Sigmoid colon (tissue), 7 donors: Measurements from ENCODE around the gene ZXDC. TPM values are rescaled to one million over a fixed set of nuclear protein-coding genes. Genes with fewer than 3 reads are reported as not detected.

Experiments
- DNase-seq: peaks from one replicate; pipeline ENCODE4 v3.0.0-alpha.2; 2019
- H3K27ac ChIP-seq, 4 donors: fragments of 200-600 bp; sonication (generic); one replicate each; pipeline ENCODE4 v1.5.1; 2016 to 2019; ENCODE audit warnings: mild to moderate bottlenecking in 1 of 4
- H3K27me3 ChIP-seq, 3 donors: fragments of 200-600 bp; sonication (generic); one replicate each; pipeline ENCODE4 v1.5.1; 2019; ENCODE audit warnings: mild to moderate bottlenecking in 1 of 3
- H3K36me3 ChIP-seq, 4 donors: fragments of 200-600 bp; sonication (generic); one replicate each; pipeline ENCODE4 v1.5.1; 2016 to 2019
- H3K4me1 ChIP-seq, 4 donors: fragments of 200-600 bp; sonication (generic); one replicate each; pipeline ENCODE4 v1.5.1; 2017 to 2019
- H3K4me3 ChIP-seq, 4 donors: fragments of 200-600 bp; sonication (generic); one replicate each; pipeline ENCODE4 v1.5.1; 2017 to 2019; ENCODE audit warnings: mild to moderate bottlenecking in 2 of 4, moderate library complexity in 1 of 4
- H3K9me3 ChIP-seq, 4 donors: fragments of 200-600 bp in 3 of 4; sonication (generic) in 3 of 4; one replicate each; pipeline versions ENCODE4 v1.5.1 to v1.6.1; 2013 to 2019
- EP300 ChIP-seq, 4 donors: sonication (generic); formaldehyde crosslinking; IDR thresholded peaks; one replicate each; pipeline ENCODE4 v1.6.1; 2017; ENCODE audit warnings: antibody characterized with exemption in 4 of 4
- POLR2A ChIP-seq, 2 donors: fragments of 450-650 bp; IDR thresholded peaks; one replicate each; pipeline ENCODE4 v1.6.1; 2016; ENCODE audit warnings: antibody characterized with exemption in 2 of 2, mild to moderate bottlenecking in 2 of 2, moderate library complexity in 2 of 2
- POLR2AphosphoS5 ChIP-seq, 4 donors: sonication (generic); formaldehyde crosslinking; IDR thresholded peaks; one replicate each; pipeline ENCODE4 v1.6.1; 2017; ENCODE audit warnings: antibody characterized with exemption in 4 of 4
- WGBS, 2 donors: extraction: QIAGEN DNeasy Blood & Tissue Kit; methylation state at CpG; one replicate each; pipeline ENCODE4 v1.1.7; 2013; 5-methylcytosine and 5-hydroxymethylcytosine counted together
- intact Hi-C: fragments of 100-400 bp; cut with DNase I; formaldehyde crosslinking; loops from one replicate; pipeline ENCODE4 v1.15.1; 2023
- polyA plus RNA-seq, 3 donors: library from polyadenylated mRNA; stranded (reverse); fragments of 200-250 nt; gene quantifications; one replicate each; pipeline ENCODE4 v1.2.3, GENCODE V29; 2013
- total RNA-seq, 4 donors: library from RNA; depleted of rRNA; stranded (reverse); fragments of >200 nt; gene quantifications; one replicate each; pipeline ENCODE4 v1.1.0, GENCODE V29; 2016
- TF ChIP-seq, protein P1 (sequence below), 4 experiments: fragments of 450-650 bp in 3 of 4; fragments of 200-600 bp in 1 of 4; IDR thresholded peaks; one replicate each; pipeline ENCODE4 v1.5.1; 2016 to 2019; ENCODE audit warnings: antibody characterized with exemption in 4 of 4, mild to moderate bottlenecking in 3 of 4, moderate library complexity in 2 of 4
- donor health status: healthy with polysubstance abuse.
- donor health status: Bipolar disorder and iron deficiency.
- donor health status: healthy.

ZXDC gene
- total and polyA plus RNA-seq, 7 donors = 5.5 to 33.8 (median 26.4) TPM

DNA sequence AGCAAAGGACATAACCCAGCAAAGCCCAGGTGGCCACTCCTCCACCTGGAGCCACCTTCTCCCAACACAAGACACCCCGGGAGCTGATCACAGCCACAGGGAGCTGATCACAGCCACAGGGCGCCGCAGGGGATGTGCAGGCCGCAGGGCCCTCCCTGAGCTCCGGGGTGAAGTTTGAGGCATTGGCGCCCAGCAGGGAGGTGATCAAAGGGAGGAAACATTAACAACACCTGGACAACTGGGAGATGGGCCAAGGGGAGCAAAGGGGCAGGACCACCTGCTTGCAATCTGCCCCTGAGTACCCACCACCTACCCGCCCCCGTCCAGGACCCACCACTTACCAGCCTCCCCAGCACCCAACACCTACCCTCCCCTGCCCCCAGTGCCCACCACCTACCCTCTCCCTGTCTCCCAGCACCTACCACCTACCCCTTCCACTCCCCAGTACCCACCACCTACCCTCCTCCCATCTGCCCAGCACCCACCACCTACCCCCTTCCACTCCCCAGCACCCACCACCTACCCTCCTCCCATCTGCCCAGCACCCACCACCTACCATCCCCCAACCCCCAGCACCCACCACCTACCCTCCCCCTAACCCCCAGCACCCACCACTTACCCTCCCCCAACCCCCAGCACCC, 39.5 kb upstream of the ZXDC start:
- Histone ChIP-seq H3K36me3 (no peaks in the 10 kb centered on the region), H3K27ac (no peak overlapping the region), H3K9me3 (no peaks in the 10 kb centered on the region), H3K27me3 (peaks cover 0 to 8% (median 0%) of the 10 kb centered on the region in 3 donors), H3K4me1 (peaks cover 0 to 5% (median 0%) of the 10 kb centered on the region in 4 donors), H3K4me3 (no peak overlapping the region)
- no peak for TF ChIP-seq POLR2AphosphoS5 (IDR thresholded peaks at IDR 0.05)
- no peak for TF ChIP-seq POLR2A (IDR thresholded peaks at IDR 0.05)
- no peak for TF ChIP-seq EP300 (IDR thresholded peaks at IDR 0.05)
- TF ChIP-seq, protein P1, sequence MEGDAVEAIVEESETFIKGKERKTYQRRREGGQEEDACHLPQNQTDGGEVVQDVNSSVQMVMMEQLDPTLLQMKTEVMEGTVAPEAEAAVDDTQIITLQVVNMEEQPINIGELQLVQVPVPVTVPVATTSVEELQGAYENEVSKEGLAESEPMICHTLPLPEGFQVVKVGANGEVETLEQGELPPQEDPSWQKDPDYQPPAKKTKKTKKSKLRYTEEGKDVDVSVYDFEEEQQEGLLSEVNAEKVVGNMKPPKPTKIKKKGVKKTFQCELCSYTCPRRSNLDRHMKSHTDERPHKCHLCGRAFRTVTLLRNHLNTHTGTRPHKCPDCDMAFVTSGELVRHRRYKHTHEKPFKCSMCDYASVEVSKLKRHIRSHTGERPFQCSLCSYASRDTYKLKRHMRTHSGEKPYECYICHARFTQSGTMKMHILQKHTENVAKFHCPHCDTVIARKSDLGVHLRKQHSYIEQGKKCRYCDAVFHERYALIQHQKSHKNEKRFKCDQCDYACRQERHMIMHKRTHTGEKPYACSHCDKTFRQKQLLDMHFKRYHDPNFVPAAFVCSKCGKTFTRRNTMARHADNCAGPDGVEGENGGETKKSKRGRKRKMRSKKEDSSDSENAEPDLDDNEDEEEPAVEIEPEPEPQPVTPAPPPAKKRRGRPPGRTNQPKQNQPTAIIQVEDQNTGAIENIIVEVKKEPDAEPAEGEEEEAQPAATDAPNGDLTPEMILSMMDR (IDR thresholded peaks at IDR 0.05) = no peak
- intact Hi-C loops = no loop called here
- WGBS, 2 donors = 52 to 82% methylated on average over 8 of the region's 8 CpGs
- DNase-seq = peak; percentile 47

DNA sequence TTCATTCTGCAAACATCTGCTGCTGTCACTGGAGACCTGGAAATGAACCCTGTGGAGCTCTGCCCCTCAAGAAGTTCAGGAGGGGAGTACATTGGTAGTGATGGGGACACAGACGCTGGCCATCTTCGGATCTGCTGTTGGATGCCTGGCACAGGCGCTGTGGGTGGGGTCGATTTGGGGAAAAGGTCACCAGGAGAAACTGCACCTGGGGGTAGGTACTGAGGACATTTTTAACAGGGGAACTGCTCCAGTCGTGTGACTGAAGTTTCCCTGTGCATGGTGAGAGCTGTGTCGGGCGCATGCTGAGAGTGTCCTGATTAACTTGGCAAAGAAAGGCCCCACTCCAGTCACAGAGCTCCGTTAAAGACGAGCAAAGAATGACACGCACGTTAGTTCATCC, 38.5 kb upstream of the ZXDC start:
- H3K9me3 ChIP-seq = no peaks in the 10 kb centered on the region
- H3K36me3 ChIP-seq = no peaks in the 10 kb centered on the region
- H3K27me3 ChIP-seq = peaks cover 0 to 8% (median 0%) of the 10 kb centered on the region in 3 donors
- DNase-seq = peak; percentile 45
- no peak overlapping the region for H3K27ac ChIP-seq
- intact Hi-C loops = no loop called here
- 77 to 88% methylated on average over 11 of the region's 11 CpGs for WGBS, 2 donors
- no peak overlapping the region for H3K4me3 ChIP-seq
- H3K4me1 ChIP-seq = peaks cover 0 to 11% (median 0%) of the 10 kb centered on the region in 4 donors
- TF ChIP-seq POLR2A (IDR thresholded peaks at IDR 0.05) (no peak), EP300 (IDR thresholded peaks at IDR 0.05) (no peak), POLR2AphosphoS5 (IDR thresholded peaks at IDR 0.05) (no peak)
- TF ChIP-seq, protein P1 (IDR thresholded peaks at IDR 0.05) = no peak

DNA sequence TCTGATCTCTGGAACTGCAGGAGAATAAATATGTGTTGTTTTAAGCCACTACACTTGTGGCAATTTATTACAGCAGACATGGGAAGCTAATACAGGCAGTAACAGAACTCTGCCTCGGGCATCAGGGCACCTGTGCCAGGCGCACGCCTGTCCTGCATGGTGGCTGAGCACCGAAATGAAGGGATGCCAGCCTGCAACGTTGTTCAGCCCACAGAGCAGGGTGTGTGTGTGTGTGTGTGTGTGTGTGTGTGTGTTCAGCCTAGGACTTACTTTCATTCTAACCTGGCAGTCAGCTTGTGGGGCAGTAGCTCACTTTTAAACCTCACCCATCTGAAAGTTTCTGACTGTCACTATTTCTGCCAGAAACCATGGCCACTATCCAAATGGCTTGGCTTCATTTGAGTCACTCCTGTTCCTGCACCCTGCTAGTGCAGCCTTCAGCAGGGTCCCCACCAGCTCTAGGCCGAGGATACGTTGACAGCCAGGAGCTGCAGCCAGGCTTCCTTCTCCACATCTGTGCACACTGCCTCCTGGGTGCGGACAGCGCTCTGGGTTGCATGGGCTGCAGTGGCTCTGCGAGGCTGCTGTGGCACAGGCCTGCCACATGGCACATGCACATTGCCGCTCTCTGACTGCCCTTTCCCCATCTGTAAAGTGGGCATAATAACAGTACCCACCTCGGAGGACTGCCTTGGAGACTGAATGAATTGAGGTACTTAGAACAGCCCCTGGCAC, 37.4 kb upstream of the ZXDC start:
- Histone ChIP-seq H3K27me3 (peaks cover 0 to 8% (median 0%) of the 10 kb centered on the region in 3 donors), H3K9me3 (no peaks in the 10 kb centered on the region), H3K27ac (no peak overlapping the region), H3K4me1 (peaks cover 0 to 11% (median 0%) of the 10 kb centered on the region in 4 donors), H3K4me3 (no peak overlapping the region), H3K36me3 (no peaks in the 10 kb centered on the region)
- 82% methylated on average over 12 of the region's 12 CpGs for WGBS, 2 donors
- DNase-seq = peak; percentile 42
- TF ChIP-seq POLR2AphosphoS5 (IDR thresholded peaks at IDR 0.05) = no peak
- TF ChIP-seq, protein P1 (IDR thresholded peaks at IDR 0.05) = no peak
- TF ChIP-seq POLR2A (IDR thresholded peaks at IDR 0.05) = no peak
- TF ChIP-seq EP300 (IDR thresholded peaks at IDR 0.05) = no peak
- intact Hi-C loops = no loop called here

DNA sequence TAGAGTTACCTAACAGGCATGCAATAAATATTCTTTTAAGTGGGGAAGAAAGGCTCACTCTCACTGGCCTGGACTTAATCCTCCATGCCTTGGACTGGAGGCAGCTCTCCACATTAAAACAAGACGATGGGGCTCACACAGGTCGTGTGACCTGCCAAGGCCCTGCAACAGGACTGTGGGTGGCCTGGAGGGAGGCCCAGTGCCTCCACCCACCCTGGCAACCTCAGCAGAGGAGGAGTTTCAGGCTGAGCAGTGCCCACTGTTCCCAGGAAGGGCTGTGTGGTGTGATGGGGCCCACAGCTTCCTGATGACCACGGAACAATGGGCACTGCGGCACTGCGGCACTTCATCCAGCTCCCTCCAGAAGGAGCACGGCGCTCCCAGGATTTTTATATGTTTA, 36.3 kb upstream of the ZXDC start:
- 69 to 77% methylated on average over 7 of the region's 7 CpGs for WGBS, 2 donors
- H3K9me3 ChIP-seq = no peaks in the 10 kb centered on the region
- no peak overlapping the region for H3K27ac ChIP-seq
- intact Hi-C loops = no loop called here
- DNase-seq = peak; percentile 21
- no peaks in the 10 kb centered on the region for H3K27me3 ChIP-seq
- H3K4me1 ChIP-seq = peaks cover 0 to 11% (median 0%) of the 10 kb centered on the region in 4 donors
- H3K4me3 ChIP-seq = no peak overlapping the region
- H3K36me3 ChIP-seq = no peaks in the 10 kb centered on the region
- TF ChIP-seq, protein P1 (IDR thresholded peaks at IDR 0.05) = no peak
- TF ChIP-seq EP300 (IDR thresholded peaks at IDR 0.05) = no peak
- no peak for TF ChIP-seq POLR2A (IDR thresholded peaks at IDR 0.05)
- TF ChIP-seq POLR2AphosphoS5 (IDR thresholded peaks at IDR 0.05) = no peak
